H1 (cell line): ENCODE measurements around the gene MPC1. TPM values are rescaled to one million over a fixed set of nuclear protein-coding genes. Genes with fewer than 3 reads are reported as not detected.

ENCODE experiments used
- YY1 ChIP-seq: IDR thresholded peaks from 2 replicates; pipeline ENCODE4 v1.6.1; 2011; ENCODE audit warnings: low read depth, mild to moderate bottlenecking, low read length
- polyA plus RNA-seq, 7 experiments: library from polyadenylated mRNA; depleted of rRNA in 3 of 7; stranded (reverse) in 5 of 7; unstranded in 2 of 7; fragments of >200 nt in 5 of 7; fragments of 200-250 nt in 2 of 7; gene quantifications; 1 replicate in 5 of 7; 2 replicates in 1 of 7; 4 replicates in 1 of 7; pipeline versions ENCODE4 v1.2.1 to v1.2.3, GENCODE V29; 2011 to 2013; ENCODE audit warnings: missing spikeins in 2 of 7, mixed read lengths in 2 of 7
- total RNA-seq: library from RNA; stranded (reverse); fragmentation: NEBNext Ultra II Directional; extraction: Animal tissue kit (Norgen Biotek cat#: 25700); gene quantifications from 2 replicates; pipeline ENCODE4 v1.2.1, GENCODE V29; 2021

The MPC1 gene
- total and polyA plus RNA-seq, 2 of the 8 experiments (the other 6 are each of a cell fraction or from before 2014, with no cell fraction given) = 10.2 to 12.6 TPM

GRCh38 chr6:166388290-166389004 lies 5.7 kb upstream of the MPC1 start (continued):
- no peak for TF ChIP-seq YY1
